ENCODE measurements around the gene HIPK2.

HIPK2 gene

DNA sequence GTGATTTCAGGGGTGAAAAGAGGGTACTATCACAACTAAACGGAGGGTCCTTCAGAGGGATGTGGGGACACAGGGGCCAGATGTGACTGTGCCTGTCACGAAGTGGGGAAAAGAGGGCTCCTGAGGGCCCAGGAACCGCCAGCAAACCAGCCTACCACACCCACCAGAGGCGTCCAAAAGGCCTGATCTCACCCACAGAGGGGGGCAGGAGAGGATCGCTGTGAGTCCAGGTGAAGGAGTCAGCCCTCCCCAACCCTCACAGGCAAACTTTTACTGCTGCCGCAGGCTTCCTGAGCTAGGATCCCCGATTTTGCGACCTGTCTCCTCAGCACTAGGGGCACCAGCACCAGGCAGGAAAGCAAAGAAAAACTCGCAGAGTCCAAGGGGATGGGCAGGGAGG, 64.7 kb downstream of the HIPK2 start:
- H3K27me3 ChIP-seq: no peaks in the 10 kb centered on the region
- H3K36me3 ChIP-seq: peaks cover 59% of the 10 kb centered on the region
- no peak for TF ChIP-seq Cebpa-rat (IDR thresholded peaks at IDR 0.05)
- H3K4me1 ChIP-seq: peaks cover 82% of the 10 kb centered on the region
- peak overlapping the region; percentile 95 for H3K27ac ChIP-seq
- no peak overlapping the region for H3K4me3 ChIP-seq
- H3K4me2 ChIP-seq: peak overlapping the region; percentile 90
- 0 out of 2 replicates have a peak overlapping the region, but pooled peaks have one; percentile 9 for H3K9ac ChIP-seq
- H3K9me3 ChIP-seq: no peaks in the 10 kb centered on the region
- peaks cover 8% of the 10 kb centered on the region for H4K20me1 ChIP-seq

DNA sequence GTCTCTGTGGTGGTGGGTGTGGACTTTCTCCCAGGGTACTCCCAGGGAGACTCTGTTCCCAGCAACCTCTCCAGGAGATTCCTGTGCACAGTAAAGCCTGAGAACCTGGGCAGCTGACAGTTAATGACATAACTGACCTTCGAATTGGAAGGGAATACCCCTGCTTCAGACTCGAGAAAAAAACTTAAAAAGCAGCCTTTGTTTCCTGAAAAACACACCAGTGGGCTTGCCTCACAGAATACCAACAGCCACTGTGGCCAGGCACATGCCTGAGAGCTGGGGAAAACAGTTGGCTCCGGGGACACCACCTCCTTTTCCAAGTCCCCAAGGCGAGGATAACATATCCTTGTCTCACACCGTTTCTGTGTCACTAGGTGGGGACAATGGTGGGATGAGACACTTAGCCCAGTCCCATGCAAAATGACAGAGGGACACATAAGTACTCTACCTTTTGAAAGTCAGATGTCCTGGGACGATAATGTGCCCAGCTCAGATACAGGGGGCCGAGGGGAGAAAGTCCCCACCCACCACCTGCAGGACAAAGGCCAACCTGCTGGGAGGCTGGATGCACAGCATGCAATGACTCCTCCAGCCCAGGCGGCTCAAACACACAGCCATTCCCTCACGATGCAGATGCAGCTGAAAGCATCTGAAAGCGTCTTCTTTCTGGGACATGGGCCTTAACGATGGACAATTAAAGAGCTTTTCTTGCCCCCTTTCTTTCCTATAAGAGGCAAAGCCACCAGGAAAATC, 65.6 kb downstream of the HIPK2 start:
- H3K27ac ChIP-seq: peak overlapping the region; percentile 95; the same call in 1 of the 2 replicates
- TF ChIP-seq Cebpa-rat (IDR thresholded peaks at IDR 0.05): no peak
- H3K4me1 ChIP-seq: peaks cover 83% of the 10 kb centered on the region
- no peak overlapping the region for H3K4me3 ChIP-seq
- no peaks in the 10 kb centered on the region for H3K9me3 ChIP-seq
- H4K20me1 ChIP-seq: peaks cover 17% of the 10 kb centered on the region
- peak overlapping the region; percentile 90; the same call in 1 of the 2 replicates for H3K4me2 ChIP-seq
- H3K27me3 ChIP-seq: no peaks in the 10 kb centered on the region
- 0 out of 2 replicates have a peak overlapping the region, but pooled peaks have one; percentile 20 for H3K9ac ChIP-seq
- H3K36me3 ChIP-seq: peaks cover 55% of the 10 kb centered on the region

DNA sequence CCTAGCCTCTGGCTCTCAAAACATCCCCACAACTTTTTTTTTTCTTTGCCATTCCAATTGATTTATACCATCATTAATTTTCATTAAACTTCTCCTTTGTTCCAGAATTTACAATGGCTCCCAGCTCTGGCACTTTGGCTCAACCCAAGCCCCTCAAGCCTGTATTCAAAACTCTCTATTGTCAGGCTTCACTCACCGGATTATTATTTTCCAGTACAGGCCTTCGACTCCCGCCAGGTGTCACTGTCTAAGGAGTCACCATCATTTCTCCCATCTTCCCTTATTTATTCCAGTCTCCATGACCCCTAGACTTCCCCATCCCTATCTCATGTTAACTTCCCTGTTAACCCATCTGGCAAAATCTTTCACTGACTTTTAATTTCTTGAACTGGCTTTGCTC, 67.8 kb downstream of the HIPK2 start:
- Histone ChIP-seq H3K27ac (no peak overlapping the region), H3K4me3 (no peak overlapping the region), H3K4me1 (peaks cover 96% of the 10 kb centered on the region), H4K20me1 (peaks cover 32% of the 10 kb centered on the region), H3K27me3 (no peaks in the 10 kb centered on the region), H3K9ac (no peak overlapping the region), H3K9me3 (no peaks in the 10 kb centered on the region), H3K36me3 (peaks cover 34% of the 10 kb centered on the region), H3K4me2 (peak overlapping the region; percentile 80)
- no peak for TF ChIP-seq Cebpa-rat (IDR thresholded peaks at IDR 0.05)

DNA sequence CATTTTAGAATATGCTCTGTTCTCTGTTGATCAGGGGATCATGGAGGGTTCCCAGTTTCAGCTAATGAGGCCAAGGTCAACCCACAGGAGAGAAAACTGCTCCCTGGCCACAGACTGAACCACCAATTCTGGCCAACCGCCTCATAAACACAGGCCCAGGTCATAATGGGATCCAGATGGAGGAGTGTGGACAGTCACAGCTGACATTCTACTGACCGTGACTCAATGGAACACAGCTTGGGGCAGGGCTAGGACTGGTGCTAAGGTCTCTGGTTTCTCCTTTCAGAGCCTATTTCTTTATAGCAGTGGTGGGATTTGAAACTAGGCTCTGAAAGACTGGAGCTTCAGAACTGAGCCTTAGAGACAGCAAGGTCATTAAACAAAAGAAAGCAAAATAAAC, 68.3 kb downstream of the HIPK2 start:
- H3K9ac ChIP-seq: no peak overlapping the region
- H3K4me2 ChIP-seq: peak overlapping the region; percentile 80
- no peaks in the 10 kb centered on the region for H3K9me3 ChIP-seq
- H3K4me3 ChIP-seq: no peak overlapping the region
- no peak overlapping the region for H3K27ac ChIP-seq
- peaks cover 96% of the 10 kb centered on the region for H3K4me1 ChIP-seq
- H4K20me1 ChIP-seq: peaks cover 32% of the 10 kb centered on the region
- TF ChIP-seq Cebpa-rat (IDR thresholded peaks at IDR 0.05): no peak
- no peaks in the 10 kb centered on the region for H3K27me3 ChIP-seq
- H3K36me3 ChIP-seq: peaks cover 37% of the 10 kb centered on the region

GRCh38 chr7:139708541-139708940, 69.3 kb downstream of the HIPK2 start:
- H3K9ac ChIP-seq: 0 out of 2 replicates have a peak overlapping the region, but pooled peaks have one; percentile 15
- H3K27me3 ChIP-seq: no peaks in the 10 kb centered on the region
- TF ChIP-seq Cebpa-rat (IDR thresholded peaks at IDR 0.05): no peak
- peak overlapping the region; percentile 46 for H3K27ac ChIP-seq
- H3K4me2 ChIP-seq: peak overlapping the region; percentile 80
- H4K20me1 ChIP-seq: peaks cover 32% of the 10 kb centered on the region
- peaks cover 37% of the 10 kb centered on the region for H3K36me3 ChIP-seq
- no peaks in the 10 kb centered on the region for H3K9me3 ChIP-seq
- no peak overlapping the region for H3K4me3 ChIP-seq
- peaks cover 96% of the 10 kb centered on the region for H3K4me1 ChIP-seq

DNA sequence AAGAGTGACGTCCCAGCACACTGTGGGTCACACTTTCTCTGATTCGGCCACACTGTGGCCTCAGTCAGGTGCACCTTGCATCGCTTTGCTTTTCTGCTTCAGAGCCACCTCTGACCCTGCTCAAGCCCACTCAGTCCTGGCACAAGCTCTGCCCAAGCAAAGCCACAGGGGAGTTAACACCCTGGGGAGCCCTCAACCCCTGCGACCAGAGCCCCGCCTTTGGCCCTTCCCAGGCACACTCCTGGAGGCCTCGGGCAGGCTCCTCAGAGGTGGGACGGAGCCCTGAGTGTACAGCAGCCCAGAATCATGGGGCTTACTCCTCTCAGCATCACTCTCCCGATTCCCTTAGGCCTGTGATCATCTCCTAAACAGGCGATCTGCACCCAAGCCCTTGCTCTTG, 71.0 kb downstream of the HIPK2 start:
- Histone ChIP-seq H4K20me1 (peaks cover 40% of the 10 kb centered on the region), H3K36me3 (peaks cover 23% of the 10 kb centered on the region), H3K27me3 (no peaks in the 10 kb centered on the region), H3K4me1 (peaks cover 96% of the 10 kb centered on the region), H3K4me2 (peak overlapping the region; percentile 80), H3K27ac (peak overlapping the region; percentile 36), H3K4me3 (no peak overlapping the region), H3K9me3 (no peaks in the 10 kb centered on the region), H3K9ac (peak overlapping the region; percentile 43)
- no peak for TF ChIP-seq Cebpa-rat (IDR thresholded peaks at IDR 0.05)

DNA sequence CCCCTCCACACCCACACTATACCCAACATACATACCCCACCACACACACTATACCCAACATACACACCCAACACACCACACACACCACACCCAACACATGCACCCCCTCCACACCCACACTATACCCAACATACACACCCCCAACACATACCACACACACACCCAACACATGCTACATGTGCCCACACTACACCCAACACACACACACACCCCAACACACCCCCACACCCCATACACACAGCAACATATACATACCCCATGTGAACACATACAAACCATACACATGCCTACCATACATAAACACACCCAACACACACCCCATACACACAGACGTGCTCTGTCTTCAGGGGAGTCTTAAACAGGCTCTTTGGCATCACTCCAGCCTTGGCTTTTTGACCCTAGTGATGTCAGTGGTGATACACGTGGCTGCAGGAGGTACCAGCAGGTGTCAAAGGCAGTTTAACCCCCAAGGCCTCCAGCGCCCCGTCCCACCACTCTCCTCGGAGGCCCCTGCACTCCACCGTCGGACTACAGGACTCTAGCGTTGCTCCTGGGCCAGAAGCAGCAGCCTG, 73.4 kb downstream of the HIPK2 start:
- Histone ChIP-seq H4K20me1 (peaks cover 58% of the 10 kb centered on the region), H3K4me2 (peak overlapping the region; percentile 80), H3K27ac (peak overlapping the region; percentile 40), H3K4me3 (no peak overlapping the region), H3K36me3 (peaks cover 14% of the 10 kb centered on the region; the same call in 1 of the 2 replicates), H3K9ac (no peak overlapping the region), H3K4me1 (peaks cover 100% of the 10 kb centered on the region), H3K9me3 (no peaks in the 10 kb centered on the region), H3K27me3 (no peaks in the 10 kb centered on the region)
- TF ChIP-seq Cebpa-rat (IDR thresholded peaks at IDR 0.05): no peak

DNA sequence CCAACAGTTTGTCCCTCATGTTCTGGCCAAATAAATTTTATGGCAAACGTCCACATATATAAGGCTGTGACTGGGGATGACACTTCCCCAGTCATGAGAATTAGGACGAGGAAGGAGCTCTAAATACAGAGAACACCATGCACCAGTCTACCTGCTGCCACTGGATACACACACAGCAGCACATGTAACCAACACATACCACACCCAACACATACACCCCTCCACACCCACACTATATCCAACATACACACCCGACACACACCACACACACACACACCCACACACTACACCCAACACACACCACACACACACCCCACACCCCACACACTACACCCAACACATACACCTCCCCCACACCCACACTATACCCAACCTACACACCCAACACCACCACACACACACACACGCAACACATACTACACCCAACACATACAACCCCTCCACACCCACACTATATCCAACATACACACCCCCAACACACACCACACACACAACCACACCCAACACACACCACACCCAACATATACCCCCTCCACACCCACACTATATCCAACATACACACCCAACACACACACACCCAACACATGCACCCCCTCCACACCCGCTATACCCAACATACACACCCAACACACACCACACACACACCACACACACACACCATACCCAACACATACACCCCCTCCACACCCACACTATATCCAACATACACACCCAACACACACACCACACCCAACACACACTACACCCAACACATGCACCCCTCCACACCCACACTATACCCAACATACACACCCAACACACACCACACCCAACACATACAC, 74.1 kb downstream of the HIPK2 start:
- Histone ChIP-seq H3K4me3 (no peak overlapping the region), H3K36me3 (peaks cover 21% of the 10 kb centered on the region; the same call in 1 of the 2 replicates), H3K9ac (no peak overlapping the region), H3K4me1 (peaks cover 99% of the 10 kb centered on the region), H3K27me3 (no peaks in the 10 kb centered on the region), H3K27ac (no peak overlapping the region), H3K9me3 (no peaks in the 10 kb centered on the region), H4K20me1 (peaks cover 63% of the 10 kb centered on the region), H3K4me2 (peak overlapping the region; percentile 80)
- TF ChIP-seq Cebpa-rat (IDR thresholded peaks at IDR 0.05): no peak

DNA sequence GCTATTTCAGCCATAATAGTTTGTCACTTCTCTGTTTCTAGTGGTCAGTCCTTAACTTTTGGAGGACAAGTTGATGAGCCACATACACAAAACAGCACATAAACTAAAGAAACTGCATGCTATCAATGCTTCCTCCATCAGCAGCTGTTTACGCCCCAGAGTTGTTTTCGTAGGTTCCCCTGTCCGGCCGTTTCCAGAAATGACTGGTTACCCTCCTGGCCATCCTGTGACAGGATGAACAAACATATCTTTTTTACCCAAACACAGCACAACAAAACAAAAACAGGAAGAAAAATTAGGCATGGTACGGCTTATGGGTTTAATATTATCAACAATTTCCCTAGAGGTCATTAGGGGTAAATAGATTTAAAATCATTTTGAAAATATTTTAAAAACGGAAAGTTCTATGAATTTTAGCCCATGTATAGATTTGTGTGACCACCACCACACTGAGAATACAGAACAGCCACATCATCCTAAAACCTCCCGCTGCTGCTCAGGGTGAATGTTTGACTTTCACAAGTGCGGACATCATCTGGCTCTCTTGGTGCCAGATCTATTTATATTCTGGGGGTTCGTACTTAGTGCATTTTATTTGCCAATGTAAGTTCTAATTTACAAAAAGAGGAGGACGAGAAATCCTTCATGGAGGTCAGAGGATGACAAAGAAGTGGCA, 74.8 kb downstream of the HIPK2 start:
- H3K9ac ChIP-seq: no peak overlapping the region
- peaks cover 96% of the 10 kb centered on the region for H3K4me1 ChIP-seq
- H3K4me3 ChIP-seq: no peak overlapping the region
- H4K20me1 ChIP-seq: peaks cover 58% of the 10 kb centered on the region
- H3K27ac ChIP-seq: peak overlapping the region; percentile 45
- no peak for TF ChIP-seq Cebpa-rat (IDR thresholded peaks at IDR 0.05)
- no peaks in the 10 kb centered on the region for H3K27me3 ChIP-seq
- H3K4me2 ChIP-seq: peak overlapping the region; percentile 80
- peaks cover 28% of the 10 kb centered on the region for H3K36me3 ChIP-seq
- H3K9me3 ChIP-seq: no peaks in the 10 kb centered on the region

Measured in BLaER1 (cell line).